ENCODE measurements around the gene HOXB13.

Gene HOXB13

GRCh38 chr17:48738803-48739526 lies 10.4 kb upstream of the HOXB13 start:
- H3K9me3 Mint-ChIP-seq: no peaks in the 10 kb centered on the region
- H3K27me3 Mint-ChIP-seq (ENCODE audit: low read depth): peaks cover 97% of the 10 kb centered on the region
- no peak overlapping the region for H3K27ac Mint-ChIP-seq
- H3K36me3 Mint-ChIP-seq (ENCODE audit: low read depth): no peaks in the 10 kb centered on the region
- no peak for DNase-seq (ENCODE audit: low spot score)
- H3K4me1 Mint-ChIP-seq (ENCODE audit: low read depth): peaks cover 4% of the 10 kb centered on the region
- H3K4me3 Mint-ChIP-seq: peak overlapping the region; percentile 30

GRCh38 chr17:48738424-48738802 lies 9.9 kb upstream of the HOXB13 start:
- Mint-ChIP-seq H3K9me3 (no peaks in the 10 kb centered on the region), H3K4me3 (no peak overlapping the region), H3K4me1 (ENCODE audit: low read depth) (peaks cover 6% of the 10 kb centered on the region), H3K27me3 (ENCODE audit: low read depth) (peaks cover 97% of the 10 kb centered on the region), H3K36me3 (ENCODE audit: low read depth) (no peaks in the 10 kb centered on the region), H3K27ac (no peak overlapping the region)
- DNase-seq (ENCODE audit: low spot score): no peak

- Mint-ChIP-seq H3K27ac (no peak overlapping the region), H3K36me3 (ENCODE audit: low read depth) (no peaks in the 10 kb centered on the region), H3K4me3 (no peak overlapping the region), H3K9me3 (no peaks in the 10 kb centered on the region), H3K4me1 (ENCODE audit: low read depth) (peaks cover 7% of the 10 kb centered on the region), H3K27me3 (ENCODE audit: low read depth) (peaks cover 95% of the 10 kb centered on the region)
- DNase-seq (ENCODE audit: low spot score): no peak
Observed at GRCh38 chr17:48737330-48738043, 8.9 kb upstream of the HOXB13 start.

- Mint-ChIP-seq H3K9me3 (no peaks in the 10 kb centered on the region), H3K27me3 (ENCODE audit: low read depth) (peaks cover 93% of the 10 kb centered on the region), H3K27ac (no peak overlapping the region), H3K36me3 (ENCODE audit: low read depth) (no peaks in the 10 kb centered on the region), H3K4me1 (ENCODE audit: low read depth) (peaks cover 8% of the 10 kb centered on the region), H3K4me3 (no peak overlapping the region)
- DNase-seq (ENCODE audit: low spot score): no peak
Observed at GRCh38 chr17:48735062-48735351, 6.5 kb upstream of the HOXB13 start.

GRCh38 chr17:48734333-48735061 lies 5.9 kb upstream of the HOXB13 start:
- Mint-ChIP-seq H3K27ac (no peak overlapping the region), H3K4me3 (no peak overlapping the region), H3K36me3 (ENCODE audit: low read depth) (no peaks in the 10 kb centered on the region)

GRCh38 chr17:48733632-48734328 lies 5.2 kb upstream of the HOXB13 start:
- Mint-ChIP-seq H3K4me3 (no peak overlapping the region), H3K9me3 (no peaks in the 10 kb centered on the region)

More at GRCh38 chr17:48734333-48735061, 5.9 kb upstream of the HOXB13 start:
- no peak for DNase-seq (ENCODE audit: low spot score)
- Mint-ChIP-seq H3K27me3 (ENCODE audit: low read depth) (peaks cover 93% of the 10 kb centered on the region), H3K9me3 (no peaks in the 10 kb centered on the region), H3K4me1 (ENCODE audit: low read depth) (peaks cover 9% of the 10 kb centered on the region)

GRCh38 chr17:48732688-48733629 lies 4.4 kb upstream of the HOXB13 start:
- no peak overlapping the region for H3K27ac Mint-ChIP-seq
- no peaks in the 10 kb centered on the region for H3K9me3 Mint-ChIP-seq
- DNase-seq (ENCODE audit: low spot score): no peak
- H3K36me3 Mint-ChIP-seq (ENCODE audit: low read depth): no peaks in the 10 kb centered on the region
- no peak overlapping the region for H3K4me3 Mint-ChIP-seq
- H3K4me1 Mint-ChIP-seq (ENCODE audit: low read depth): peaks cover 8% of the 10 kb centered on the region
- H3K27me3 Mint-ChIP-seq (ENCODE audit: low read depth): peaks cover 92% of the 10 kb centered on the region

More at GRCh38 chr17:48733632-48734328, 5.2 kb upstream of the HOXB13 start:
- Mint-ChIP-seq H3K36me3 (ENCODE audit: low read depth) (no peaks in the 10 kb centered on the region), H3K27me3 (ENCODE audit: low read depth) (peaks cover 92% of the 10 kb centered on the region), H3K4me1 (ENCODE audit: low read depth) (peaks cover 7% of the 10 kb centered on the region), H3K27ac (no peak overlapping the region)
- no peak for DNase-seq (ENCODE audit: low spot score)

GRCh38 chr17:48731355-48731754 lies 2.8 kb upstream of the HOXB13 start:
- H3K9me3 Mint-ChIP-seq: no peaks in the 10 kb centered on the region
- H3K27me3 Mint-ChIP-seq (ENCODE audit: low read depth): peaks cover 93% of the 10 kb centered on the region
- no peak overlapping the region for H3K27ac Mint-ChIP-seq
- H3K36me3 Mint-ChIP-seq (ENCODE audit: low read depth): no peaks in the 10 kb centered on the region
- H3K4me1 Mint-ChIP-seq (ENCODE audit: low read depth): peaks cover 8% of the 10 kb centered on the region
- H3K4me3 Mint-ChIP-seq: no peak overlapping the region
- DNase-seq (ENCODE audit: low spot score): no peak

- DNase-seq (ENCODE audit: low spot score): no peak
- Mint-ChIP-seq H3K9me3 (no peaks in the 10 kb centered on the region), H3K36me3 (ENCODE audit: low read depth) (no peaks in the 10 kb centered on the region), H3K4me3 (no peak overlapping the region), H3K27me3 (ENCODE audit: low read depth) (peaks cover 93% of the 10 kb centered on the region), H3K27ac (no peak overlapping the region), H3K4me1 (ENCODE audit: low read depth) (peaks cover 8% of the 10 kb centered on the region)
Observed at GRCh38 chr17:48730240-48730550, 1.6 kb upstream of the HOXB13 start.

GRCh38 chr17:48729335-48730239 lies 1.0 kb upstream of the HOXB13 start:
- Mint-ChIP-seq H3K36me3 (ENCODE audit: low read depth) (no peaks in the 10 kb centered on the region), H3K4me3 (no peak overlapping the region), H3K27me3 (ENCODE audit: low read depth) (peaks cover 92% of the 10 kb centered on the region), H3K4me1 (ENCODE audit: low read depth) (peaks cover 10% of the 10 kb centered on the region), H3K27ac (no peak overlapping the region), H3K9me3 (no peaks in the 10 kb centered on the region)
- DNase-seq (ENCODE audit: low spot score): no peak

- Mint-ChIP-seq H3K4me1 (ENCODE audit: low read depth) (peaks cover 17% of the 10 kb centered on the region), H3K27me3 (ENCODE audit: low read depth) (peaks cover 95% of the 10 kb centered on the region), H3K9me3 (no peaks in the 10 kb centered on the region), H3K27ac (no peak overlapping the region), H3K4me3 (no peak overlapping the region), H3K36me3 (ENCODE audit: low read depth) (no peaks in the 10 kb centered on the region)
- DNase-seq (ENCODE audit: low spot score): no peak
Observed at GRCh38 chr17:48727415-48728175, 955 bp downstream of the HOXB13 start.

- peaks cover 95% of the 10 kb centered on the region for H3K27me3 Mint-ChIP-seq (ENCODE audit: low read depth)
- H3K4me3 Mint-ChIP-seq: no peak overlapping the region
- H3K36me3 Mint-ChIP-seq (ENCODE audit: low read depth): no peaks in the 10 kb centered on the region
Observed at GRCh38 chr17:48726916-48727286, 1.6 kb downstream of the HOXB13 start.

More at GRCh38 chr17:48726916-48727286, 1.6 kb downstream of the HOXB13 start:
- no peak for DNase-seq (ENCODE audit: low spot score)
- Mint-ChIP-seq H3K9me3 (no peaks in the 10 kb centered on the region), H3K4me1 (ENCODE audit: low read depth) (peaks cover 17% of the 10 kb centered on the region), H3K27ac (no peak overlapping the region)
